ENCODE measurements around the gene HPSE2. TPM values are rescaled to one million over a fixed set of nuclear protein-coding genes. Genes with fewer than 3 reads are reported as not detected.

The HPSE2 gene
- not detected in 2 replicates for total RNA-seq (2014; rRNA removed; shearing (Covaris generic))

DNA sequence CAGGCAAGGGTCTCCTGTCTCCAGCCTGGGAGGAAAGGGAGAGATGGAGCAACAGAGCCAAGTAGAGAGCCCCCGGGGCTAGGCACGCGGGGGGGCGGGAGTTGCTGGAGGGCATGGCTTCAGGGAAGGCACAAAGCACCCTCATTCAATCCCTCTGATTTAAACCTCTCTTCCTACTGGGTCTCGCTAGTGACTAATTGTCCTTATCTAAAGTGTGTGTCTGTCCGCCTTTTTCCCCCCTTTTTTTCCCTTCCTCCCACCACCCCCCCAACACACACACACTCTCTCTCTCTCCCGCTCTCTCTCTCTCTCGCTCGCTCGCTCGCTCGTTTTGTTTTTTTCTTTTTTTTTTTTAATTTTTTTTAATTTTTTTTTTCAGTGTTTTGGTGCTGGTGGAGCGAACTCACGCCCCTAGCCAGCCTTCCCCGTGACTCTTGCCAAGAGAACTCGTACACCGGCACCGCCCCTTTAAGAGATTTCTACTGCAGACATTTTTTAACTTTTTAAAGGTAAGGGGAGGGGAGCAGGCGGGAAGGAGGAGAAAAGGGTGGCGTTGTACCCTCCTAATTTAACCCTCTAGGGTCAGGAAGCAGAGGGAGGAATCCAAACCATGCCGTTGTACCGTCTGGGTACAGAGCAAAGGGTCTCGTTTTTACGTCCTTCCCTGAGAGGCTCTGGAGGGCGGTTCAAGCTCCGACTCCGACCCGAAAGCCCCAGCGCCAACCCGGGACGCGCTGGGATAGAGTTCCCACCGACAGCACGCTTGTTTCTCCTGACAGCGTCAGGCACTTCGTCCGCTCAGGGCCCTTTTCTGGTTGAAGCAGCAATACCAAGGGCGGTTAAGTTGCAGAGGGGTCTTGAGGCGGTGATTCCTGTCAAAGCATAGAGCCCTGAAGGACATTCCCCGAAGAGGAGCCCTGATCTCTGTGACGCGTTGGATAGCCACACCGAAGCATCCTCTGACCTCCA is at the start of gene HPSE2:
Gene HPSE2 (minus strand): TSS at position 195 of the 969 bp plus-strand sequence.

DNA sequence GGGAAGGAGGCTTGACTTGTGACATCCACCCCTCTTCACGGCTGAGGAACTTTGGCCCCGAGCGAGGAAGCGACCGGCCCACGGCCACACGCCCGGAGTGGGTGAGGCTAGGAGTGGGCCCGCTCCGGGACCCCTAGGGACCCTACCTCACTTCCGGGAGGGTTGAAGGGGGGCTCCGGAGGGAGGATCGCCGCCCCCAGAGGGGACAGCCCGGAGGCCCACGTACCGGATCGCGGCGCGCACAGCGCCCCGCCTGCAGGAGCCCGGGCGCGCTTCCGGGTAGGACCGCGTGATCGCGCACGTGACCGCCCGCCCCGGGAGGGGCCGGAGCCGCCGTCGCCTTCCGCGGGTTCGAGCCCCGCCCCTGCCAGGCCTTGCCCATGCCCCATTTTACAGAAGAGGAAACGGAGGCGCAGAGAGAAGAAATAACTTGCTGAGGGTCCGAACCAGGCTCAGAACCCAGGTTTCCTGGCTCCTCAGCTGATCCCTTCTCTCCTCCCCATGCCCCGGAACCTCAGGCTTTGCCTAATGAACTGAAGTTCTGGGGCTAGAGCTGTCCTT is 788.9 kb downstream of the HPSE2 start, which contains the start of gene HPS1:
Gene HPS1 (minus strand): TSS at position 275 of the 561 bp plus-strand sequence. CDS start 3,695 bp downstream, outside the sequence.

DNA sequence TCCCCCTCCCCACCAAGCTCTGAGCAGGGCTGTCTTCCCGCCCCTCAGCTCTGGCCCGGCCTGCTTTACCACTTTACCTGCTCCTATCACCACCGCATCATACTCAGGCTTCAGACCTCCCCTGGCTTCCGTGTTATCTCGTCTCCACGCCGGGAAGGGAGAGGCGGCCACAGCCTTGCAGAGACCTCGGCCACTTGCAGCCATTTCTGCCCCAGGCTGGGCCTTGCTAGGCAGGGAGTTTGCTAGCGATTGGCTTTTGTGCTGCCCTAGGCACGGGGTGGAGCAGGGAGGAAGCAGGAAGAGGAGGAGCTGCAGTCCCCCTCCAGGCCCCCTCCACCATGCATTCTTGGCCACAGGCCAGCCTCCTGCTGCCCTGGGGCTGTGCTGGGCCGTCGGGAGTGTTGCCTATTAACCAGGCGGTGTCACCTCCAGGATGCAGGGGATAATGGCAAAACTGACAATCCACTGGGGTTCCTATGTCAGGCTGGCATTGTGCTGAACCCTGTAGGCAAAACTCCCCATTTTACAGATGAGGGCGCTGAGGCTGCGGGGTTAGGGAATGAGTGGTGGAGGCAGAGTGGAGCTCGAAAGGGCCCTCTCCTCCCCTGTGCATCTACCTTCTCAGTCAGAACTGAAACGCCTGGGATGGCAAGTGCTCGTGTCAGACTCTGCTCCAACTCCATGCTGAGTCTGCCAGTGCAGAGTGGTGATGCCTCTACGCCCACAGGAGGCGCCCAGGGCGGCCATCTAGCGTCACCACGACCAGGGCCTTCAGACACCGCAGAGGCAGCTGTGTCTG is 820.5 kb downstream of the HPSE2 start, which contains the start of gene PYROXD2:
Gene PYROXD2 (minus strand): TSS at position 251 of the 799 bp plus-strand sequence. CDS start 47 bp downstream, at position 204.

Small RNAs within 50 kb of the gene (small RNA-seq; reads per million reads assigned to genes)
- gene MIR4685 (not detected), gene MIR6507 (not detected)

Other genes starting within 250 kb of the HPSE2 start
- 0.05 TPM in 1 of 2 replicates, not detected in the other for gene CNNM1, start 93.5 kb upstream of the HPSE2 start, total RNA-seq (2014; rRNA removed; shearing (Covaris generic))
- gene GOT1, start 194.8 kb upstream of the HPSE2 start, total RNA-seq (2014; rRNA removed; shearing (Covaris generic)) = 52.7 and 63.4 TPM in 2 replicates